Measurements from ENCODE around the gene SHOC1.

DNA sequence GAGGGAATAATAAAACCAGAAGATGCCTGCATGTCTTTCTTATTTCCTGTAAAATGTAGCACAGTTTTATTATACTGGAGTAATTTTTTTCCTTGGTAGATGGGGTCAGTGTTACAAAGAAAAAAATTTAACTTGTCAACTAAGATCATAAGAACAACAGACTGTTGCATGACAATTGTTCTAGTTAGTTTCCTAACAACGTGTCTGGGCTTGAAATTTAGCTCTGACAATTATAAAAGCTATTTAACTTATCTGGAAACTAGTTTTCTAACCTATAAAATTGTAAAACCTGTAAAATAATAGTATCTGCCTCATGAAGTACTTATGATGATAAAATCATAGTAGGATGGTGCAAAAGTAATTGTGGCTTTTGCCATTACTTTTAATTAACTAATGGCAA, 4.9 kb downstream of the SHOC1 start:
- TF ChIP-seq RCOR1 (IDR thresholded peaks at IDR 0.05; ENCODE audit: insufficient replicate concordance, low read length) (no peak), CTCF (conservative IDR thresholded peaks at IDR 0.05; ENCODE audit: low read depth, low read length) (no peak), RAD21 (IDR thresholded peaks at IDR 0.05; ENCODE audit: low read length) (no peak), SMC3 (IDR thresholded peaks at IDR 0.05; ENCODE audit: low read depth, low read length) (no peak), POLR2A (IDR thresholded peaks at IDR 0.05; ENCODE audit: low read depth, low read length) (no peak), USF2 (IDR thresholded peaks at IDR 0.05; ENCODE audit: low read depth, low read length) (no peak), NFE2L2 (IDR thresholded peaks at IDR 0.05; ENCODE audit: low read depth, low read length) (no peak), CEBPB (IDR thresholded peaks at IDR 0.05; ENCODE audit: low read depth, low read length) (no peak)

Data from IMR-90 (cell line).